ENCODE data around the gene THSD7B. TPM values are rescaled to one million over a fixed set of nuclear protein-coding genes. Genes with fewer than 3 reads are reported as not detected.

The THSD7B gene
- total and polyA plus RNA-seq, 3 donors from 2014 or later: 0.87 to 2.1 (median 1.1) TPM

GRCh38 chr2:137511526-137511925, 746.2 kb downstream of the THSD7B start:
- Histone ChIP-seq H3K27ac (no peak overlapping the region), H3K4me1 (no peaks in the 10 kb centered on the region), H3K27me3 (no peaks in the 10 kb centered on the region), H3K9me3 (no peaks in the 10 kb centered on the region), H3K36me3 (ENCODE audit: low read depth, missing control alignments) (no peaks in the 10 kb centered on the region), H3K4me3 (no peak overlapping the region)
- TF ChIP-seq POLR2A (IDR thresholded peaks at IDR 0.05): no peak
- TF ChIP-seq CTCF (IDR thresholded peaks at IDR 0.05): no peak
- intact Hi-C loops (cut with DNase I; ENCODE audit: low total_unique reads): no loop called here
- DNase-seq: no peak
- WGBS, 2 donors: 86 to 92% methylated on average over 1 of the region's 1 CpG

- Histone ChIP-seq H3K36me3 (ENCODE audit: low read depth, missing control alignments) (no peaks in the 10 kb centered on the region), H3K9me3 (no peaks in the 10 kb centered on the region), H3K27me3 (no peaks in the 10 kb centered on the region), H3K4me3 (no peak overlapping the region), H3K4me1 (no peaks in the 10 kb centered on the region), H3K27ac (no peak overlapping the region)
- DNase-seq: no peak
- intact Hi-C loops (cut with DNase I; ENCODE audit: low total_unique reads): no loop called here
- no peak for TF ChIP-seq POLR2A (IDR thresholded peaks at IDR 0.05)
- no peak for TF ChIP-seq CTCF (IDR thresholded peaks at IDR 0.05)
- WGBS, 2 donors: 89 to 94% methylated on average over 2 of the region's 2 CpGs
These were observed 756.6 kb downstream of the THSD7B start for GRCh38 chr2:137521653-137522619.

GRCh38 chr2:137522620-137523011, 757.3 kb downstream of the THSD7B start:
- H3K4me1 ChIP-seq: no peaks in the 10 kb centered on the region
- H3K27me3 ChIP-seq: no peaks in the 10 kb centered on the region
- no peak for DNase-seq
- H3K27ac ChIP-seq: no peak overlapping the region
- intact Hi-C loops (cut with DNase I; ENCODE audit: low total_unique reads): no loop called here
- H3K9me3 ChIP-seq: no peaks in the 10 kb centered on the region
- no peaks in the 10 kb centered on the region for H3K36me3 ChIP-seq (ENCODE audit: low read depth, missing control alignments)
- WGBS, 2 donors: 73 to 81% methylated on average over 1 of the region's 1 CpG
- no peak overlapping the region for H3K4me3 ChIP-seq
- no peak for TF ChIP-seq CTCF (IDR thresholded peaks at IDR 0.05)
- TF ChIP-seq POLR2A (IDR thresholded peaks at IDR 0.05): no peak

- no peak for DNase-seq
- no peak overlapping the region for H3K27ac ChIP-seq
- no peak overlapping the region for H3K4me3 ChIP-seq
- 80 to 86% methylated on average over 3 of the region's 3 CpGs for WGBS, 2 donors
- no peaks in the 10 kb centered on the region for H3K27me3 ChIP-seq
- H3K4me1 ChIP-seq: no peaks in the 10 kb centered on the region
- H3K36me3 ChIP-seq (ENCODE audit: low read depth, missing control alignments): no peaks in the 10 kb centered on the region
- intact Hi-C loops (cut with DNase I; ENCODE audit: low total_unique reads): no loop called here
- TF ChIP-seq CTCF (IDR thresholded peaks at IDR 0.05) (no peak), POLR2A (IDR thresholded peaks at IDR 0.05) (no peak)
- no peaks in the 10 kb centered on the region for H3K9me3 ChIP-seq
These were observed 758.6 kb downstream of the THSD7B start for GRCh38 chr2:137523931-137524330.
